Measurements from ENCODE around the gene FAM89B. TPM values are rescaled to one million over a fixed set of nuclear protein-coding genes. Genes with fewer than 3 reads are reported as not detected.

FAM89B gene
- total RNA-seq, 4 donors from 2014 or later, result 12.0 to 44.1 (median 23.9) TPM

DNA sequence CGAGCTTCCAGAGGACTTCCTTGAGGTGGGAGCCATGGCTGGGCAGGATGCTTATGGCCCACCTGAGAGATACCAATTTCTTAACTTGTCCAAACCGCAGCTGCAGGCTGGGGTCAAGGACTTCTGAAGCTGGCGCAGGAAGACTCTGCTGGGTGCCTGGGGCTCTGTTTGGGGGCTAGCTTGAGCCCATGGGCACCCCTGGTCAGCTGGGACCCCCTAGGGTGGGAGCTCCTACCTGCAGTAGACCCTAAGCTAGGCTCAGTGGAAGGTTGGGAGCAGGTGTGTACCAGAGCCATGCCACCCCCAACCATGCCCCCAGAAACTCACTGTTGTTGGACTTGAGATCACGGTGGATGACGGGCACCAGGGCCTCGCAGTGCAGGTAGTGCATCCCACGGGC, 40.4 kb downstream of the FAM89B start:
- TF ChIP-seq POLR2A (IDR thresholded peaks at IDR 0.05), result no peak
- TF ChIP-seq, protein P1, sequence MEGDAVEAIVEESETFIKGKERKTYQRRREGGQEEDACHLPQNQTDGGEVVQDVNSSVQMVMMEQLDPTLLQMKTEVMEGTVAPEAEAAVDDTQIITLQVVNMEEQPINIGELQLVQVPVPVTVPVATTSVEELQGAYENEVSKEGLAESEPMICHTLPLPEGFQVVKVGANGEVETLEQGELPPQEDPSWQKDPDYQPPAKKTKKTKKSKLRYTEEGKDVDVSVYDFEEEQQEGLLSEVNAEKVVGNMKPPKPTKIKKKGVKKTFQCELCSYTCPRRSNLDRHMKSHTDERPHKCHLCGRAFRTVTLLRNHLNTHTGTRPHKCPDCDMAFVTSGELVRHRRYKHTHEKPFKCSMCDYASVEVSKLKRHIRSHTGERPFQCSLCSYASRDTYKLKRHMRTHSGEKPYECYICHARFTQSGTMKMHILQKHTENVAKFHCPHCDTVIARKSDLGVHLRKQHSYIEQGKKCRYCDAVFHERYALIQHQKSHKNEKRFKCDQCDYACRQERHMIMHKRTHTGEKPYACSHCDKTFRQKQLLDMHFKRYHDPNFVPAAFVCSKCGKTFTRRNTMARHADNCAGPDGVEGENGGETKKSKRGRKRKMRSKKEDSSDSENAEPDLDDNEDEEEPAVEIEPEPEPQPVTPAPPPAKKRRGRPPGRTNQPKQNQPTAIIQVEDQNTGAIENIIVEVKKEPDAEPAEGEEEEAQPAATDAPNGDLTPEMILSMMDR (IDR thresholded peaks at IDR 0.05), result no peak
- peaks cover under 1 to 58% (median 1%) of the 10 kb centered on the region in 3 donors for H3K36me3 ChIP-seq
- intact Hi-C loops (cut with DNase I), result loop anchor here (10.0 kb wide), 1 partner anchor 68 kb away; no protein-coding TSS in a partner anchor
- peak overlapping the region; percentile 70 to 99 (median 87) for H3K4me3 ChIP-seq
- no peaks in the 10 kb centered on the region for H3K27me3 ChIP-seq
- H3K4me1 ChIP-seq, result peaks cover 52 to 78% (median 58%) of the 10 kb centered on the region in 3 donors
- H3K27ac ChIP-seq, result peak overlapping the region; percentile 96 to 98 (median 98)
- WGBS, 2 donors, result 25 to 32% methylated on average over 2 of the region's 7 CpGs
- H3K9me3 ChIP-seq, result no peaks in the 10 kb centered on the region
- no peak for DNase-seq

- H3K9me3 ChIP-seq, result no peaks in the 10 kb centered on the region
- intact Hi-C loops (cut with DNase I), result loop anchor here (10.0 kb wide), 1 partner anchor 69 kb away; no protein-coding TSS in a partner anchor
- peaks cover 7 to 58% (median 7%) of the 10 kb centered on the region in 3 donors for H3K36me3 ChIP-seq
- DNase-seq, result no peak
- peak overlapping the region; percentile 96 to 98 (median 98) for H3K27ac ChIP-seq
- WGBS, 2 donors, result 8 to 60% methylated on average over 1 to 7 of the region's 43 CpGs
- H3K4me3 ChIP-seq, result peak overlapping the region; percentile 70 to 99 (median 87)
- TF ChIP-seq POLR2A (IDR thresholded peaks at IDR 0.05), result no peak
- TF ChIP-seq, protein P1 (IDR thresholded peaks at IDR 0.05), result no peak
- H3K27me3 ChIP-seq, result no peaks in the 10 kb centered on the region
- H3K4me1 ChIP-seq, result peaks cover 49 to 78% (median 54%) of the 10 kb centered on the region in 3 donors
These were observed 41.0 kb downstream of the FAM89B start for GRCh38 chr11:65613091-65613928.

DNA sequence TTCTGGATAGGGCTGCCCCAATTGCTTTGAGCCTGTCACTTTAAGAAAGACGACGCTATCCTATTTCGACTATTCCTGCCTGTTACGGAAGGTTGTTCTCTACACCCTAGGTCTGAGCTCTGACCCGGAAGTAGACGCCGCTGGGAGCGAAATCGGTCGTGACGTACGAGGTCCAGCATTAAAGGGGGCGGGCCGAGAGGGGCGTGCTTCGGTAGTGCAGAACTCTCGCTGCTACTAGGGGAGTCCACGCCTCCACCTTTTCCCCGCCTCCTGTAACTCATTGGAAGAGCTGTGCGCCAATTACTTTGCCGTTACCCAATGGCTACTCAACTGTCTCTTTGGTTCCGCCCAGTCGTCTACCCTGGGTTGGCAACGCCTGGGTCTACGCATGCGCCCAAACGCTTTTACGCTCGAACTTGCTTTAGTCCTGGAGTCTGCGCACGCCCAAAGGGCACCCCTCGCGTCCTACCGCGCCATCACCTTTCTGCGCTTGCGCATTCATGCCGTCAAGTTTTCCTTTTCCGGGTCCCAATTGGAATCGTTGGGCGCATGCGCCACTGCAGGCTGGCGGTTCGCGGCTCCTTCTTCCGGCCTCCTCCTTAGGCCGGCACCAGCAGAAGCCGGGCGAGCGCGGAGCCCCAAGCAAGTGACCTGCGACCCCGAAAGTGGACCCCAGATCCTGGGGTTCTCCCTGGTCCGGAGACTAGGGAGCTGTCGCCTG, 43.1 kb downstream of the FAM89B start, which contains the start of gene PCNX3:
PCNX3 (plus strand) TSS at position 548 of the 721 bp plus-strand sequence. CDS start 536 bp downstream, outside the sequence.
- no peaks in the 10 kb centered on the region for H3K9me3 ChIP-seq
- DNase-seq, result peak; percentile 99
- H3K36me3 ChIP-seq, result peaks cover 28 to 60% (median 28%) of the 10 kb centered on the region in 3 donors
- peak within 1 kb of the TSS; percentile 81 to 99 (median 96) for H3K4me3 ChIP-seq
- H3K4me1 ChIP-seq, result peaks cover 38 to 62% (median 46%) of the 10 kb centered on the region in 3 donors
- H3K27me3 ChIP-seq, result no peaks in the 10 kb centered on the region
- peak within 1 kb of the TSS; percentile 96 to 98 (median 98) for H3K27ac ChIP-seq
- WGBS, 2 donors, result 1% methylated on average over 21 to 40 of the region's 55 CpGs
- intact Hi-C loops (cut with DNase I), result loop anchor here (10.0 kb wide), 1 partner anchor 71 kb away; no protein-coding TSS in a partner anchor
- TF ChIP-seq POLR2A (IDR thresholded peaks at IDR 0.05), result peak in 3 of 4 donors; percentile 53 to 72 (median 59)
- TF ChIP-seq, protein P1 (IDR thresholded peaks at IDR 0.05), result peak in 1 of 6 experiments; percentile 8

- no peak for DNase-seq
- Histone ChIP-seq H3K4me3 (peak overlapping the region; percentile 81 to 99 (median 96)), H3K4me1 (peaks cover 31 to 56% (median 39%) of the 10 kb centered on the region in 3 donors), H3K36me3 (peaks cover 28 to 60% (median 35%) of the 10 kb centered on the region in 3 donors), H3K9me3 (no peaks in the 10 kb centered on the region), H3K27ac (peak overlapping the region; percentile 96 to 98 (median 97)), H3K27me3 (no peaks in the 10 kb centered on the region)
- no peak for TF ChIP-seq POLR2A (IDR thresholded peaks at IDR 0.05)
- TF ChIP-seq, protein P1 (IDR thresholded peaks at IDR 0.05), result no peak
- 0% methylated on average over 1 to 13 of the region's 50 CpGs for WGBS, 2 donors
- intact Hi-C loops (cut with DNase I), result loop anchor here (10.0 kb wide), 1 partner anchor 71 kb away; no protein-coding TSS in a partner anchor
These were observed 43.7 kb downstream of the FAM89B start for GRCh38 chr11:65615950-65616574.
